GM12875 (cell line): ENCODE results near the gene GUCY1A1.
A peak's percentile ranks its signal among the peaks of the same experiment; 100 is the strongest.

ENCODE experiments used
- H3K4me3 ChIP-seq: one replicate; pipeline ENCODE4 v1.5.1; 2011; ENCODE audit warnings: low read depth, low read length, control low read depth
- CTCF ChIP-seq: IDR thresholded peaks from 2 replicates; pipeline ENCODE4 v1.5.1; 2011; ENCODE audit warnings: low read depth, mild to moderate bottlenecking, control low read depth, inconsistent platforms, low read length, moderate library complexity, borderline replicate concordance; ENCODE audit not compliant: insufficient read depth

GUCY1A1 gene

GRCh38 chr4:155666344-155667221 lies at the start of gene GUCY1A1:
TSS of gene GUCY1A1 (plus strand) at chr4:155666848. CDS start at chr4:155696868, 30,020 bp downstream.
- H3K4me3 ChIP-seq, result peak within 1 kb of the TSS; percentile 52
- TF ChIP-seq CTCF, result no peak

GRCh38 chr4:155617296-155617695 lies 49.4 kb upstream of the GUCY1A1 start:
- TF ChIP-seq CTCF, result no peak
- no peak overlapping the region for H3K4me3 ChIP-seq

- H3K4me3 ChIP-seq, result no peak overlapping the region
Measured at GRCh38 chr4:155618183-155618838, 48.3 kb upstream of the GUCY1A1 start.

GRCh38 chr4:155620637-155621036 lies 46.0 kb upstream of the GUCY1A1 start:
- no peak for TF ChIP-seq CTCF
- H3K4me3 ChIP-seq, result no peak overlapping the region

More at GRCh38 chr4:155618183-155618838, 48.3 kb upstream of the GUCY1A1 start:
- no peak for TF ChIP-seq CTCF

- no peak for TF ChIP-seq CTCF
Measured at GRCh38 chr4:155624478-155624877, 42.2 kb upstream of the GUCY1A1 start.

GRCh38 chr4:155626561-155626960 lies 40.1 kb upstream of the GUCY1A1 start:
- H3K4me3 ChIP-seq, result no peak overlapping the region
- no peak for TF ChIP-seq CTCF

More at GRCh38 chr4:155624478-155624877, 42.2 kb upstream of the GUCY1A1 start:
- no peak overlapping the region for H3K4me3 ChIP-seq
